Measurements from ENCODE around the gene FIGNL1. TPM values are rescaled to one million over a fixed set of nuclear protein-coding genes. Genes with fewer than 3 reads are reported as not detected.

Gene FIGNL1
- total RNA-seq, 1 donor from 2014 or later: 4.1 TPM

GRCh38 chr7:50415844-50416364, 34.2 kb downstream of the FIGNL1 start:
- Histone ChIP-seq H3K27ac (replicated peaks) (no peak overlapping the region), H3K36me3 (no peaks in the 10 kb centered on the region), H3K27me3 (ENCODE audit: low read depth) (peaks cover 7% of the 10 kb centered on the region), H3K4me3 (no peak overlapping the region), H3K4me1 (no peaks in the 10 kb centered on the region), H3K9me3 (replicated peaks) (no peaks in the 10 kb centered on the region)
- no peak for DNase-seq
- intact Hi-C loops (cut with micrococcal nuclease): loop anchor here (5.0 kb wide), 1 partner anchor 209 kb away; no protein-coding TSS in a partner anchor
- TF ChIP-seq CTCF (IDR thresholded peaks at IDR 0.05; ENCODE audit: borderline replicate concordance): no peak

- no peaks in the 10 kb centered on the region for H3K36me3 ChIP-seq
- H3K9me3 ChIP-seq (replicated peaks): no peaks in the 10 kb centered on the region
- peaks cover 20% of the 10 kb centered on the region for H3K27me3 ChIP-seq (ENCODE audit: low read depth)
- TF ChIP-seq CTCF (IDR thresholded peaks at IDR 0.05; ENCODE audit: borderline replicate concordance): no peak
- no peak for DNase-seq
- intact Hi-C loops (cut with micrococcal nuclease): no loop called here
- H3K27ac ChIP-seq (replicated peaks): no peak overlapping the region
- no peak overlapping the region for H3K4me3 ChIP-seq
- no peaks in the 10 kb centered on the region for H3K4me1 ChIP-seq
These were observed 36.6 kb downstream of the FIGNL1 start for GRCh38 chr7:50413561-50413960.

- no peaks in the 10 kb centered on the region for H3K9me3 ChIP-seq (replicated peaks)
- H3K27me3 ChIP-seq (ENCODE audit: low read depth): peaks cover 26% of the 10 kb centered on the region
- TF ChIP-seq CTCF (IDR thresholded peaks at IDR 0.05; ENCODE audit: borderline replicate concordance): no peak
- no peak for DNase-seq
- no peaks in the 10 kb centered on the region for H3K4me1 ChIP-seq
- no peaks in the 10 kb centered on the region for H3K36me3 ChIP-seq
- intact Hi-C loops (cut with micrococcal nuclease): no loop called here
- H3K4me3 ChIP-seq: no peak overlapping the region
- no peak overlapping the region for H3K27ac ChIP-seq (replicated peaks)
These were observed 37.2 kb downstream of the FIGNL1 start for GRCh38 chr7:50412973-50413372.

- H3K27me3 ChIP-seq (ENCODE audit: low read depth): peaks cover 42% of the 10 kb centered on the region
- intact Hi-C loops (cut with micrococcal nuclease): no loop called here
These were observed 38.8 kb downstream of the FIGNL1 start for GRCh38 chr7:50411332-50411731.

GRCh38 chr7:50409856-50410745, 40.0 kb downstream of the FIGNL1 start:
- no peak overlapping the region for H3K4me3 ChIP-seq
- H3K27ac ChIP-seq (replicated peaks): no peak overlapping the region
- peaks cover 54% of the 10 kb centered on the region for H3K27me3 ChIP-seq (ENCODE audit: low read depth)
- no peaks in the 10 kb centered on the region for H3K9me3 ChIP-seq (replicated peaks)
- intact Hi-C loops (cut with micrococcal nuclease): no loop called here
- no peaks in the 10 kb centered on the region for H3K36me3 ChIP-seq
- DNase-seq: no peak
- TF ChIP-seq CTCF (IDR thresholded peaks at IDR 0.05; ENCODE audit: borderline replicate concordance): no peak
- no peaks in the 10 kb centered on the region for H3K4me1 ChIP-seq

More at GRCh38 chr7:50411332-50411731, 38.8 kb downstream of the FIGNL1 start:
- H3K4me3 ChIP-seq: no peak overlapping the region
- DNase-seq: no peak
- no peaks in the 10 kb centered on the region for H3K36me3 ChIP-seq
- no peaks in the 10 kb centered on the region for H3K9me3 ChIP-seq (replicated peaks)
- H3K4me1 ChIP-seq: no peaks in the 10 kb centered on the region
- TF ChIP-seq CTCF (IDR thresholded peaks at IDR 0.05; ENCODE audit: borderline replicate concordance): no peak
- H3K27ac ChIP-seq (replicated peaks): no peak overlapping the region

All from left ventricle myocardium inferior (tissue), 1 donor.